Astrocyte (in vitro differentiated cells and primary cell): Measurements from ENCODE around the gene KLHL30. TPM values are rescaled to one million over a fixed set of nuclear protein-coding genes. Genes with fewer than 3 reads are reported as not detected.

Source experiments
- DNase-seq: peaks from one replicate; pipeline ENCODE4 v3.0.0-alpha.2; 2010; ENCODE audit warnings: low read depth
- FAIRE-seq: peaks from 2 replicates; lab custom pipeline; 2011; peaks lifted over from hg19 to GRCh38; lab: Jason Lieb, UNC
- H2AFZ ChIP-seq: 2 replicates; pipeline ENCODE4 v1.6.0; 2012; ENCODE audit warnings: low read depth, low read length, inconsistent platforms
- H3K27ac ChIP-seq: 2 replicates; pipeline ENCODE4 v1.5.1; 2011; ENCODE audit warnings: low read depth, low read length, inconsistent platforms
- H3K27me3 ChIP-seq: 2 replicates; pipeline ENCODE4 v1.6.0; 2011; ENCODE audit warnings: low read length, inconsistent platforms; ENCODE audit not compliant: insufficient read depth
- H3K36me3 ChIP-seq: 2 replicates; pipeline ENCODE4 v1.5.1; 2011; ENCODE audit warnings: low read length, inconsistent platforms; ENCODE audit not compliant: insufficient read depth
- H3K4me1 ChIP-seq: 2 replicates; pipeline ENCODE4 v1.5.1; 2011; ENCODE audit warnings: low read length, inconsistent platforms; ENCODE audit not compliant: insufficient read depth
- H3K4me2 ChIP-seq: 2 replicates; pipeline ENCODE4 v1.6.0; 2012; ENCODE audit warnings: low read length, inconsistent platforms
- H3K4me3 ChIP-seq: 2 replicates; pipeline ENCODE4 v1.5.1; 2011; ENCODE audit warnings: low read depth, mild to moderate bottlenecking, low read length, inconsistent platforms; ENCODE audit not compliant: insufficient read depth
- H3K79me2 ChIP-seq: 2 replicates; pipeline ENCODE4 v1.6.0; 2012; ENCODE audit warnings: mild to moderate bottlenecking, low read length, inconsistent platforms; ENCODE audit not compliant: insufficient read depth
- H3K9ac ChIP-seq: 2 replicates; pipeline ENCODE4 v1.6.0; 2012; ENCODE audit warnings: mild to moderate bottlenecking, low read length, inconsistent platforms
- H3K9me3 ChIP-seq: 2 replicates; pipeline ENCODE4 v1.5.1; 2012; ENCODE audit warnings: low read depth, mild to moderate bottlenecking, low read length, inconsistent platforms; ENCODE audit not compliant: insufficient read depth
- H4K20me1 ChIP-seq: 2 replicates; pipeline ENCODE4 v1.6.0; 2012; ENCODE audit warnings: low read length, inconsistent platforms; ENCODE audit not compliant: insufficient read depth
- H3K27ac Mint-ChIP-seq: one replicate; pipeline ENCODE4 v1.8.0; 2021; ENCODE audit warnings: mild to moderate bottlenecking, mixed read lengths; ENCODE audit not compliant: unreplicated experiment
- H3K27me3 Mint-ChIP-seq: one replicate; pipeline ENCODE4 v1.8.0; 2021; ENCODE audit warnings: low read depth, mixed read lengths; ENCODE audit not compliant: unreplicated experiment
- H3K36me3 Mint-ChIP-seq: one replicate; pipeline ENCODE4 v1.8.0; 2021; ENCODE audit warnings: low read depth, mixed read lengths; ENCODE audit not compliant: unreplicated experiment
- H3K4me1 Mint-ChIP-seq: one replicate; pipeline ENCODE4 v1.8.0; 2021; ENCODE audit warnings: low read depth, mixed read lengths; ENCODE audit not compliant: unreplicated experiment
- H3K4me3 Mint-ChIP-seq: one replicate; pipeline ENCODE4 v1.8.0; 2021; ENCODE audit warnings: mild to moderate bottlenecking, moderate library complexity, mixed read lengths; ENCODE audit not compliant: unreplicated experiment
- H3K9me3 Mint-ChIP-seq: one replicate; pipeline ENCODE4 v1.8.0; 2021; ENCODE audit warnings: mild to moderate bottlenecking, mixed read lengths; ENCODE audit not compliant: unreplicated experiment
- EZH2 ChIP-seq: IDR thresholded peaks from 2 replicates; pipeline ENCODE4 v1.6.1; 2012; ENCODE audit warnings: mild to moderate bottlenecking, low read length, inconsistent platforms; ENCODE audit not compliant: insufficient read depth
- total RNA-seq: library from RNA; stranded (reverse); gene quantifications from 2 replicates; pipeline ENCODE4 v1.2.1, GENCODE V29; 2021
- TF ChIP-seq, protein P1 (sequence below): IDR thresholded peaks from 2 replicates; pipeline ENCODE4 v1.5.1; 2011; ENCODE audit warnings: low read depth, mild to moderate bottlenecking, inconsistent platforms, low read length, moderate library complexity; ENCODE audit not compliant: insufficient read depth

The KLHL30 gene
- total RNA-seq, 1 donor from 2014 or later, result 0.59 TPM

- H3K36me3 Mint-ChIP-seq, result no peaks in the 10 kb centered on the region
- FAIRE-seq, result no peak
- H3K4me3 ChIP-seq, result no peak overlapping the region
- H3K9me3 Mint-ChIP-seq, result peaks cover 2% of the 10 kb centered on the region
- H3K9me3 ChIP-seq, result no peaks in the 10 kb centered on the region
- no peak for TF ChIP-seq EZH2
- TF ChIP-seq, protein P1, sequence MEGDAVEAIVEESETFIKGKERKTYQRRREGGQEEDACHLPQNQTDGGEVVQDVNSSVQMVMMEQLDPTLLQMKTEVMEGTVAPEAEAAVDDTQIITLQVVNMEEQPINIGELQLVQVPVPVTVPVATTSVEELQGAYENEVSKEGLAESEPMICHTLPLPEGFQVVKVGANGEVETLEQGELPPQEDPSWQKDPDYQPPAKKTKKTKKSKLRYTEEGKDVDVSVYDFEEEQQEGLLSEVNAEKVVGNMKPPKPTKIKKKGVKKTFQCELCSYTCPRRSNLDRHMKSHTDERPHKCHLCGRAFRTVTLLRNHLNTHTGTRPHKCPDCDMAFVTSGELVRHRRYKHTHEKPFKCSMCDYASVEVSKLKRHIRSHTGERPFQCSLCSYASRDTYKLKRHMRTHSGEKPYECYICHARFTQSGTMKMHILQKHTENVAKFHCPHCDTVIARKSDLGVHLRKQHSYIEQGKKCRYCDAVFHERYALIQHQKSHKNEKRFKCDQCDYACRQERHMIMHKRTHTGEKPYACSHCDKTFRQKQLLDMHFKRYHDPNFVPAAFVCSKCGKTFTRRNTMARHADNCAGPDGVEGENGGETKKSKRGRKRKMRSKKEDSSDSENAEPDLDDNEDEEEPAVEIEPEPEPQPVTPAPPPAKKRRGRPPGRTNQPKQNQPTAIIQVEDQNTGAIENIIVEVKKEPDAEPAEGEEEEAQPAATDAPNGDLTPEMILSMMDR, result no peak
- no peaks in the 10 kb centered on the region for H3K36me3 ChIP-seq
- H3K79me2 ChIP-seq, result no peaks in the 10 kb centered on the region
- no peak overlapping the region for H2AFZ ChIP-seq
- peaks cover 2% of the 10 kb centered on the region for H3K27me3 ChIP-seq
- no peak overlapping the region for H3K9ac ChIP-seq
- no peaks in the 10 kb centered on the region for H3K4me1 ChIP-seq
- H3K4me3 Mint-ChIP-seq, result no peak overlapping the region
- no peak overlapping the region for H3K27ac ChIP-seq
- peaks cover 10% of the 10 kb centered on the region for H3K27me3 Mint-ChIP-seq
- peaks cover 4% of the 10 kb centered on the region for H3K4me1 Mint-ChIP-seq
- no peaks in the 10 kb centered on the region for H4K20me1 ChIP-seq
- H3K4me2 ChIP-seq, result no peak overlapping the region
- H3K27ac Mint-ChIP-seq, result no peak overlapping the region
- no peak for DNase-seq
Observed at GRCh38 chr2:238106698-238107524, 31.6 kb upstream of the KLHL30 start.

- FAIRE-seq, result no peak
- H3K4me2 ChIP-seq, result no peak overlapping the region
Observed at GRCh38 chr2:238107525-238108422, 30.7 kb upstream of the KLHL30 start.

More at GRCh38 chr2:238107525-238108422, 30.7 kb upstream of the KLHL30 start:
- Histone ChIP-seq H3K9me3 (peaks cover 2% of the 10 kb centered on the region), H3K27ac (no peak overlapping the region), H3K27me3 (peaks cover 2% of the 10 kb centered on the region), H2AFZ (no peak overlapping the region), H3K4me1 (no peaks in the 10 kb centered on the region), H4K20me1 (no peaks in the 10 kb centered on the region), H3K4me3 (no peak overlapping the region), H3K79me2 (no peaks in the 10 kb centered on the region), H3K9ac (no peak overlapping the region), H3K36me3 (no peaks in the 10 kb centered on the region)
- no peak overlapping the region for H3K4me3 Mint-ChIP-seq
- DNase-seq, result no peak
- peaks cover 10% of the 10 kb centered on the region for H3K27me3 Mint-ChIP-seq
- peaks cover 5% of the 10 kb centered on the region for H3K9me3 Mint-ChIP-seq
- H3K27ac Mint-ChIP-seq, result no peak overlapping the region
- no peaks in the 10 kb centered on the region for H3K36me3 Mint-ChIP-seq
- TF ChIP-seq EZH2, result no peak
- TF ChIP-seq, protein P1, result no peak
- H3K4me1 Mint-ChIP-seq, result peaks cover 4% of the 10 kb centered on the region
